ENCODE measurements around the gene A3GALT2.

Gene A3GALT2

DNA sequence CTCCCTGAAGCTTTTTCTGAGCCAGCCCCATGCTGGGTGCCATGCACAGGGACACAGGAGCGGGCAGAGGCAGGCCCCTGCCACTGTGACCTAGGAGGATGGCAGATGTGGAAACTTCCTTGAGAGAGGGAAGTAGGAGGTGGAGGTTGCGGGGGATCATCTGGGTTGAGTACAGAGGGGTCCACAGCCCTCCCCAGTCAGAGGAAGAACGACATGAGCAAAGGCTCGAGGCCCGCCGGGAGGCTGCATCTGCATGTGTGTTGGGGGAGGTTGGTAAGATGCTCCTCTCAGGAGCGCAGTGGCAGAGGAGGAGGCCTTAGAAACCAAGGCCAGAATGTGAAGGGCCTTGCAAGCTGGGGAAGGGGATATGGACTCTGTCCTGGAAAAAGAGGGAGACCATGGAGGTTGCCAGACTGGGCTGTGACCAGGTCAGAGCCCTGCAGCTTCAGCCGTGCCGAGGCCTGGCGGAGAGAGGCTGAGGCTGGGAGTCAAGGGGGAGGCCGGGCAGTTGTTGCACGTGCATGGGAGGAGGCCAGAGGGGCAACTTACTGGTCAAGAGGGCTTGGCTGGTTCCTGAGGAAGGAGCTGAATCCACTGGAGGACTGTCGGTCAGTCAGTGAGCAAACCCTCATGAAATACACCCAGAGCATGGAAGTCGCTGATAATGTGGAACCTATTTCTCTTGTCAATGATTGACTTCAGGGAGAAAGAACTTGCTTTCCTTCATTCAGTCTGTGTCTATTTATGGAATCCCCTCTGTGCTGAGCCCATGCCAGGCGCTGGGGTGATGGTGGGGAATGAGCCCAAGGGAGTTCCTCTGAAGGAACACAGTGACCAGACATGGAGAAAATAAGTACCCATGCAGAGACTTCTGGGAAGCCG, 31.7 kb downstream of the A3GALT2 start:
- Histone ChIP-seq H3K36me3 (ENCODE audit: insufficient read depth, low read length) (no peaks in the 10 kb centered on the region), H3K79me2 (ENCODE audit: insufficient read depth, low read length) (no peaks in the 10 kb centered on the region), H3F3A (ENCODE audit: insufficient read depth, low read length) (no peaks in the 10 kb centered on the region), H3K4me3 (ENCODE audit: low read depth, low read length, poor library complexity, severe bottlenecking) (no peak overlapping the region), H3K27me3 (ENCODE audit: insufficient read depth, low read length) (peaks cover 5% of the 10 kb centered on the region; the same call in 1 of the 2 replicates), H3K9me3 (ENCODE audit: low read length) (no peaks in the 10 kb centered on the region), H3K4me1 (ENCODE audit: insufficient read depth, low read length, severe bottlenecking) (no peaks in the 10 kb centered on the region), H3K27ac (ENCODE audit: low read depth, low read length, poor library complexity, severe bottlenecking) (no peak overlapping the region), H3K9ac (ENCODE audit: low read length) (no peak overlapping the region), H4K20me1 (ENCODE audit: insufficient read depth, low read length) (no peaks in the 10 kb centered on the region), H3K9me2 (ENCODE audit: low read depth, low read length) (no peaks in the 10 kb centered on the region), H2AFZ (ENCODE audit: low read length) (no peak overlapping the region), H3K4me2 (ENCODE audit: low read length) (no peak overlapping the region)
- no peak for TF ChIP-seq EZH2 (IDR thresholded peaks at IDR 0.05; ENCODE audit: borderline replicate concordance, low read length)
- TF ChIP-seq, protein P1, sequence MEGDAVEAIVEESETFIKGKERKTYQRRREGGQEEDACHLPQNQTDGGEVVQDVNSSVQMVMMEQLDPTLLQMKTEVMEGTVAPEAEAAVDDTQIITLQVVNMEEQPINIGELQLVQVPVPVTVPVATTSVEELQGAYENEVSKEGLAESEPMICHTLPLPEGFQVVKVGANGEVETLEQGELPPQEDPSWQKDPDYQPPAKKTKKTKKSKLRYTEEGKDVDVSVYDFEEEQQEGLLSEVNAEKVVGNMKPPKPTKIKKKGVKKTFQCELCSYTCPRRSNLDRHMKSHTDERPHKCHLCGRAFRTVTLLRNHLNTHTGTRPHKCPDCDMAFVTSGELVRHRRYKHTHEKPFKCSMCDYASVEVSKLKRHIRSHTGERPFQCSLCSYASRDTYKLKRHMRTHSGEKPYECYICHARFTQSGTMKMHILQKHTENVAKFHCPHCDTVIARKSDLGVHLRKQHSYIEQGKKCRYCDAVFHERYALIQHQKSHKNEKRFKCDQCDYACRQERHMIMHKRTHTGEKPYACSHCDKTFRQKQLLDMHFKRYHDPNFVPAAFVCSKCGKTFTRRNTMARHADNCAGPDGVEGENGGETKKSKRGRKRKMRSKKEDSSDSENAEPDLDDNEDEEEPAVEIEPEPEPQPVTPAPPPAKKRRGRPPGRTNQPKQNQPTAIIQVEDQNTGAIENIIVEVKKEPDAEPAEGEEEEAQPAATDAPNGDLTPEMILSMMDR (IDR thresholded peaks at IDR 0.05; ENCODE audit: low read length) = no peak

DNA sequence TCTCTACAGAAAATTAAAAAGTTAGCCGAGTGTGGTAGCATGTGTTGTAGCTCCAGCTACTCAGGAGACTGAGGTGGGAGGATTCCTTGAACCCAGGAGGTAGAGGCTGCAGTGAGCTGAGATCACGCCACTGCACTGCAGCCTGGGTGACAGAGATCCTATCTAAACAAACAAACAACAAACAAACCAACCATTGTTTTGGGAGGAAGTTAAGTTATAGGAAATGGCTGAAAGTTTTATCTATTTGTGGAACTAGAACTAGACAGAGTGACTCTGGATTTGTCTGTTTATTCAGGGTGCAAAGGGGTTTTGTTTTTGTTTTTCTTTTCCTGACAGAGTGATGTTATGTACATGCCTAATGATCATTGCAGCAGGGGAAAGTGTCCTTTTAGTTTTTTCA, 33.6 kb downstream of the A3GALT2 start:
- no peaks in the 10 kb centered on the region for H4K20me1 ChIP-seq (ENCODE audit: insufficient read depth, low read length)
- H3K4me2 ChIP-seq (ENCODE audit: low read length) = no peak overlapping the region
- no peak overlapping the region for H3K4me3 ChIP-seq (ENCODE audit: low read depth, low read length, poor library complexity, severe bottlenecking)
- H3K36me3 ChIP-seq (ENCODE audit: insufficient read depth, low read length) = no peaks in the 10 kb centered on the region
- no peak overlapping the region for H2AFZ ChIP-seq (ENCODE audit: low read length)
- H3K9me3 ChIP-seq (ENCODE audit: low read length) = no peaks in the 10 kb centered on the region
- H3F3A ChIP-seq (ENCODE audit: insufficient read depth, low read length) = no peaks in the 10 kb centered on the region
- peaks cover 5% of the 10 kb centered on the region; the same call in 1 of the 2 replicates for H3K27me3 ChIP-seq (ENCODE audit: insufficient read depth, low read length)
- no peaks in the 10 kb centered on the region for H3K4me1 ChIP-seq (ENCODE audit: insufficient read depth, low read length, severe bottlenecking)
- H3K27ac ChIP-seq (ENCODE audit: low read depth, low read length, poor library complexity, severe bottlenecking) = no peak overlapping the region
- no peaks in the 10 kb centered on the region for H3K79me2 ChIP-seq (ENCODE audit: insufficient read depth, low read length)
- H3K9me2 ChIP-seq (ENCODE audit: low read depth, low read length) = no peaks in the 10 kb centered on the region
- no peak overlapping the region for H3K9ac ChIP-seq (ENCODE audit: low read length)
- TF ChIP-seq, protein P1 (IDR thresholded peaks at IDR 0.05; ENCODE audit: low read length) = no peak
- no peak for TF ChIP-seq EZH2 (IDR thresholded peaks at IDR 0.05; ENCODE audit: borderline replicate concordance, low read length)

DNA sequence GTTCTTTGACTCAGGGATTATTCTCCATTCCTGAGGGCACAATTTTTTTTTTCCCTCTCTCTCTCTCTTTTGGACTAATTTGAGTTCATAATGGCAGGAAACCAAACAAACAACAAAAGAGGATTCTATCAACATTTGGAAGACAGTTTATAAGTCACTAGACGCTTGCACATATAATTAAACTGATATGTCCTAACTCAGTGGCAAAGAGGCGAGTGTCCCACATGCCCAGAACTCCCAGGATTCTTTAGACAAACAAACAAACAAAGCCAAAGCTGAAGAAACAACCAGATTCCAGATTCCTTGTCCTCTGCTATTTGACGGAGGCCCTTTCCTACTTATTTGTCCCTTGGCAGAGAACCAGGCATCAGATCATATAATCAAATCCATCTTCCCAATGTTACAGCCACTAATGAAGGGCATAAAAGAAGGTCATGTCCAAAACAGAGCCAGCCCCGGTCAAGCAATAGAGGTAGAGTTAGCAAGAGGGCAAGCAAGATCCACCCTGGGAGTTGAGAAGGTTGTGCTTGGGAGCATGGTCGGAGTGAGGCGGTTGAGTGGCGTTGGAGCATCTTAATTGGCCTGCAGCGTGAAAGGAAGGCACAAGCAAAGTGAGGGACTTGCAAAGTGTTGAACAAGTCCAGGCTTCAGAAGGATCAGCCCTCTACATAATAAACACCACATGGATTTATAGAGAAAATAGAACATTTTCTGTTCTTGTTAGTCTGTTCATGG, 34.3 kb downstream of the A3GALT2 start:
- H3K9me2 ChIP-seq (ENCODE audit: low read depth, low read length) = no peaks in the 10 kb centered on the region
- no peaks in the 10 kb centered on the region for H3K9me3 ChIP-seq (ENCODE audit: low read length)
- no peak for TF ChIP-seq EZH2 (IDR thresholded peaks at IDR 0.05; ENCODE audit: borderline replicate concordance, low read length)
- no peak overlapping the region for H2AFZ ChIP-seq (ENCODE audit: low read length)
- H3F3A ChIP-seq (ENCODE audit: insufficient read depth, low read length) = no peaks in the 10 kb centered on the region
- no peaks in the 10 kb centered on the region for H3K36me3 ChIP-seq (ENCODE audit: insufficient read depth, low read length)
- no peak overlapping the region for H3K4me2 ChIP-seq (ENCODE audit: low read length)
- H3K9ac ChIP-seq (ENCODE audit: low read length) = no peak overlapping the region
- no peaks in the 10 kb centered on the region for H3K79me2 ChIP-seq (ENCODE audit: insufficient read depth, low read length)
- H3K4me3 ChIP-seq (ENCODE audit: low read depth, low read length, poor library complexity, severe bottlenecking) = no peak overlapping the region
- no peaks in the 10 kb centered on the region for H3K4me1 ChIP-seq (ENCODE audit: insufficient read depth, low read length, severe bottlenecking)
- no peak overlapping the region for H3K27ac ChIP-seq (ENCODE audit: low read depth, low read length, poor library complexity, severe bottlenecking)
- no peaks in the 10 kb centered on the region for H4K20me1 ChIP-seq (ENCODE audit: insufficient read depth, low read length)
- peaks cover 5% of the 10 kb centered on the region; the same call in 1 of the 2 replicates for H3K27me3 ChIP-seq (ENCODE audit: insufficient read depth, low read length)

Data from OCI-LY1 (cell line).